ENCODE data around the gene EXPH5.

GRCh38 chr11:108614086-108614485, 20.5 kb upstream of the EXPH5 start:
- TF ChIP-seq CTCF (IDR thresholded peaks at IDR 0.05): no peak
- TF ChIP-seq POLR2A (IDR thresholded peaks at IDR 0.05): no peak
